Right kidney (tissue), 1 donor: ENCODE results near the gene GPC6.

Experiments used
- DNase-seq: peaks from one replicate; pipeline ENCODE4 v3.0.0-alpha.2; 2016

Gene GPC6

GRCh38 chr13:93941444-93941843, 714.8 kb downstream of the GPC6 start:
- no peak for DNase-seq

GRCh38 chr13:93942016-93942415, 715.4 kb downstream of the GPC6 start:
- no peak for DNase-seq

GRCh38 chr13:93945621-93946020, 719.0 kb downstream of the GPC6 start:
- DNase-seq, result no peak

- no peak for DNase-seq
These were observed 720.4 kb downstream of the GPC6 start for GRCh38 chr13:93946994-93947393.

- DNase-seq, result no peak
These were observed 721.0 kb downstream of the GPC6 start for GRCh38 chr13:93947651-93948050.

- no peak for DNase-seq
These were observed 721.7 kb downstream of the GPC6 start for GRCh38 chr13:93948162-93948922.

GRCh38 chr13:93951108-93951507, 724.5 kb downstream of the GPC6 start:
- DNase-seq, result no peak

- no peak for DNase-seq
These were observed 725.3 kb downstream of the GPC6 start for GRCh38 chr13:93951951-93952350.

- DNase-seq, result no peak
These were observed 727.2 kb downstream of the GPC6 start for GRCh38 chr13:93953841-93954240.

GRCh38 chr13:93955904-93956303, 729.3 kb downstream of the GPC6 start:
- no peak for DNase-seq

GRCh38 chr13:93956426-93956825, 729.8 kb downstream of the GPC6 start:
- no peak for DNase-seq

- no peak for DNase-seq
These were observed 730.8 kb downstream of the GPC6 start for GRCh38 chr13:93957371-93957770.

- DNase-seq, result no peak
These were observed 733.4 kb downstream of the GPC6 start for GRCh38 chr13:93959796-93960533.

GRCh38 chr13:93963266-93964145, 736.9 kb downstream of the GPC6 start:
- no peak for DNase-seq

- no peak for DNase-seq
These were observed 737.5 kb downstream of the GPC6 start for GRCh38 chr13:93964146-93964512.

GRCh38 chr13:93965587-93965986, 739.0 kb downstream of the GPC6 start:
- no peak for DNase-seq

- DNase-seq, result no peak
These were observed 739.8 kb downstream of the GPC6 start for GRCh38 chr13:93966267-93966936.

GRCh38 chr13:93967286-93967685, 740.7 kb downstream of the GPC6 start:
- no peak for DNase-seq

- DNase-seq, result no peak
These were observed 748.6 kb downstream of the GPC6 start for GRCh38 chr13:93975242-93975641.

- DNase-seq, result no peak
These were observed 749.9 kb downstream of the GPC6 start for GRCh38 chr13:93976528-93976927.

GRCh38 chr13:93977986-93978385, 751.4 kb downstream of the GPC6 start:
- no peak for DNase-seq

GRCh38 chr13:93981426-93981977, 754.9 kb downstream of the GPC6 start:
- no peak for DNase-seq
